HCT116 (cell line): ENCODE results near the gene FBXW2.

Experiments used
- CEBPB ChIP-seq: IDR thresholded peaks from 2 replicates; pipeline ENCODE4 v1.6.1; 2012; ENCODE audit warnings: low read depth
- ELF1 ChIP-seq: IDR thresholded peaks from 2 replicates; pipeline ENCODE4 v1.6.1; 2012; ENCODE audit warnings: low read depth, borderline replicate concordance
- EZH2 ChIP-seq: fragments of 200-600 bp; sonication (generic); IDR thresholded peaks from 2 replicates; pipeline ENCODE4 v1.6.1; 2017; ENCODE audit warnings: antibody characterized with exemption, mixed run types
- EZH2phosphoT487 ChIP-seq: fragments of 200-600 bp; IDR thresholded peaks from 2 replicates; pipeline ENCODE4 v1.6.1; 2018; ENCODE audit warnings: antibody characterized with exemption, borderline replicate concordance
- JUND ChIP-seq: IDR thresholded peaks from 2 replicates; pipeline ENCODE4 v1.6.1; 2012
- POLR2A ChIP-seq: IDR thresholded peaks from 2 replicates; pipeline ENCODE4 v1.7.0; 2011; ENCODE audit warnings: borderline replicate concordance; ENCODE audit not compliant: insufficient read depth, insufficient read length; ENCODE audit errors: extremely low read depth
- POLR2AphosphoS5 ChIP-seq: IDR thresholded peaks from 2 replicates; pipeline ENCODE4 v1.6.1; 2011; ENCODE audit warnings: mild to moderate bottlenecking, low read depth, low read length, moderate library complexity
- RAD21 ChIP-seq: IDR thresholded peaks from 2 replicates; pipeline ENCODE4 v1.6.1; 2012; ENCODE audit warnings: low read depth, mild to moderate bottlenecking
- REST ChIP-seq: IDR thresholded peaks from 2 replicates; pipeline ENCODE4 v1.6.1; 2012; ENCODE audit warnings: low read depth
- SIN3A ChIP-seq: IDR thresholded peaks from 2 replicates; pipeline ENCODE4 v1.6.1; 2012; ENCODE audit warnings: low read depth
- TCF7L2 ChIP-seq: IDR thresholded peaks from 2 replicates; pipeline ENCODE4 v1.7.0; 2011; ENCODE audit warnings: borderline replicate concordance, inconsistent platforms; ENCODE audit not compliant: insufficient read depth, insufficient read length; ENCODE audit errors: extremely low read depth
- YY1 ChIP-seq: IDR thresholded peaks from 2 replicates; pipeline ENCODE4 v1.6.1; 2011; ENCODE audit warnings: low read length, low read depth, moderate library complexity, mild to moderate bottlenecking; ENCODE audit not compliant: insufficient replicate concordance; ENCODE audit errors: extremely low read depth
- TF ChIP-seq, protein P1 (sequence below), 3 experiments: fragments of 200-600 bp in 1 of 3; sonication (generic) in 1 of 3; IDR thresholded peaks in 2 of 3; conservative IDR thresholded peaks in 1 of 3; 2 replicates each; pipeline ENCODE4 v1.5.1; 2012 to 2017; ENCODE audit warnings: low read depth in 2 of 3, low read length in 2 of 3, antibody characterized with exemption in 1 of 3, borderline replicate concordance in 1 of 3, control low read depth in 1 of 3, mild to moderate bottlenecking in 1 of 3, mixed read lengths in 1 of 3, mixed run types in 1 of 3, moderate library complexity in 1 of 3; ENCODE audit not compliant: insufficient read depth in 1 of 3

GRCh38 chr9:120801441-120801840, 8.2 kb upstream of the FBXW2 start:
- TF ChIP-seq YY1, result no peak
- TF ChIP-seq, protein P1, sequence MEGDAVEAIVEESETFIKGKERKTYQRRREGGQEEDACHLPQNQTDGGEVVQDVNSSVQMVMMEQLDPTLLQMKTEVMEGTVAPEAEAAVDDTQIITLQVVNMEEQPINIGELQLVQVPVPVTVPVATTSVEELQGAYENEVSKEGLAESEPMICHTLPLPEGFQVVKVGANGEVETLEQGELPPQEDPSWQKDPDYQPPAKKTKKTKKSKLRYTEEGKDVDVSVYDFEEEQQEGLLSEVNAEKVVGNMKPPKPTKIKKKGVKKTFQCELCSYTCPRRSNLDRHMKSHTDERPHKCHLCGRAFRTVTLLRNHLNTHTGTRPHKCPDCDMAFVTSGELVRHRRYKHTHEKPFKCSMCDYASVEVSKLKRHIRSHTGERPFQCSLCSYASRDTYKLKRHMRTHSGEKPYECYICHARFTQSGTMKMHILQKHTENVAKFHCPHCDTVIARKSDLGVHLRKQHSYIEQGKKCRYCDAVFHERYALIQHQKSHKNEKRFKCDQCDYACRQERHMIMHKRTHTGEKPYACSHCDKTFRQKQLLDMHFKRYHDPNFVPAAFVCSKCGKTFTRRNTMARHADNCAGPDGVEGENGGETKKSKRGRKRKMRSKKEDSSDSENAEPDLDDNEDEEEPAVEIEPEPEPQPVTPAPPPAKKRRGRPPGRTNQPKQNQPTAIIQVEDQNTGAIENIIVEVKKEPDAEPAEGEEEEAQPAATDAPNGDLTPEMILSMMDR (IDR thresholded peaks at IDR 0.05 in 2 of 3, conservative IDR thresholded peaks at IDR 0.05 in 1 of 3; ENCODE audit: borderline replicate concordance in 1 of 3, insufficient read depth in 1 of 3, low read depth in 2 of 3, low read length in 2 of 3), result no peak
- no peak for TF ChIP-seq RAD21
- no peak for TF ChIP-seq ELF1
- TF ChIP-seq JUND, result no peak
- TF ChIP-seq SIN3A, result no peak
- TF ChIP-seq EZH2, result no peak
- no peak for TF ChIP-seq POLR2A
- no peak for TF ChIP-seq POLR2AphosphoS5
- no peak for TF ChIP-seq CEBPB
- no peak for TF ChIP-seq REST
- no peak for TF ChIP-seq EZH2phosphoT487
- TF ChIP-seq TCF7L2, result no peak
